ENCODE data around the gene TSPAN13. TPM values are rescaled to one million over a fixed set of nuclear protein-coding genes. Genes with fewer than 3 reads are reported as not detected.

Gene TSPAN13
- total RNA-seq, 1 donor from 2014 or later = 36.7 TPM

- H3K36me3 Mint-ChIP-seq (ENCODE audit: low read depth) = no peaks in the 10 kb centered on the region
- H3K27ac Mint-ChIP-seq (ENCODE audit: unreplicated experiment) = peak overlapping the region; percentile 57
These were observed 8.9 kb upstream of the TSPAN13 start for GRCh38 chr7:16744518-16745250.

GRCh38 chr7:16745645-16746044 is 7.9 kb upstream of the TSPAN13 start:
- H3K27me3 Mint-ChIP-seq (ENCODE audit: low read depth) = no peaks in the 10 kb centered on the region
- peaks cover 36% of the 10 kb centered on the region for H3K4me1 Mint-ChIP-seq
- H3K4me3 Mint-ChIP-seq = no peak overlapping the region
- no peak for TF ChIP-seq CTCF (conservative IDR thresholded peaks at IDR 0.05)
- H3K36me3 Mint-ChIP-seq (ENCODE audit: low read depth) = no peaks in the 10 kb centered on the region
- DNase-seq (ENCODE audit: low read depth, low spot score) = no peak
- H3K27ac Mint-ChIP-seq (ENCODE audit: unreplicated experiment) = no peak overlapping the region
- no peaks in the 10 kb centered on the region for H3K9me3 Mint-ChIP-seq

More at GRCh38 chr7:16744518-16745250, 8.9 kb upstream of the TSPAN13 start:
- Mint-ChIP-seq H3K27me3 (ENCODE audit: low read depth) (no peaks in the 10 kb centered on the region), H3K9me3 (no peaks in the 10 kb centered on the region), H3K4me3 (no peak overlapping the region), H3K4me1 (peaks cover 36% of the 10 kb centered on the region)
- no peak for TF ChIP-seq CTCF (conservative IDR thresholded peaks at IDR 0.05)
- DNase-seq (ENCODE audit: low read depth, low spot score) = no peak

GRCh38 chr7:16747102-16747501 is 6.5 kb upstream of the TSPAN13 start:
- DNase-seq (ENCODE audit: low read depth, low spot score) = no peak
- Mint-ChIP-seq H3K27ac (ENCODE audit: unreplicated experiment) (no peak overlapping the region), H3K36me3 (ENCODE audit: low read depth) (no peaks in the 10 kb centered on the region), H3K4me1 (peaks cover 36% of the 10 kb centered on the region), H3K27me3 (ENCODE audit: low read depth) (peaks cover 4% of the 10 kb centered on the region), H3K4me3 (no peak overlapping the region), H3K9me3 (no peaks in the 10 kb centered on the region)
- TF ChIP-seq CTCF (conservative IDR thresholded peaks at IDR 0.05) = no peak

GRCh38 chr7:16753932-16754855 is 639 bp downstream of the TSPAN13 start:
- DNase-seq (ENCODE audit: low read depth, low spot score) = peak; percentile 59
- peaks cover 5% of the 10 kb centered on the region for H3K27me3 Mint-ChIP-seq (ENCODE audit: low read depth)
- H3K36me3 Mint-ChIP-seq (ENCODE audit: low read depth) = peaks cover 5% of the 10 kb centered on the region
- H3K4me1 Mint-ChIP-seq = peaks cover 24% of the 10 kb centered on the region
- peak overlapping the region; percentile 92 for H3K27ac Mint-ChIP-seq (ENCODE audit: unreplicated experiment)
- peak overlapping the region; percentile 89 for H3K4me3 Mint-ChIP-seq
- no peak for TF ChIP-seq CTCF (conservative IDR thresholded peaks at IDR 0.05)
- no peaks in the 10 kb centered on the region for H3K9me3 Mint-ChIP-seq

GRCh38 chr7:16754856-16755317 is 1.3 kb downstream of the TSPAN13 start:
- TF ChIP-seq CTCF (conservative IDR thresholded peaks at IDR 0.05) = no peak
- peak overlapping the region; percentile 92 for H3K27ac Mint-ChIP-seq (ENCODE audit: unreplicated experiment)
- H3K4me1 Mint-ChIP-seq = peaks cover 24% of the 10 kb centered on the region
- peaks cover 5% of the 10 kb centered on the region for H3K27me3 Mint-ChIP-seq (ENCODE audit: low read depth)
- peak overlapping the region; percentile 89 for H3K4me3 Mint-ChIP-seq
- peaks cover 7% of the 10 kb centered on the region for H3K36me3 Mint-ChIP-seq (ENCODE audit: low read depth)
- no peaks in the 10 kb centered on the region for H3K9me3 Mint-ChIP-seq
- DNase-seq (ENCODE audit: low read depth, low spot score) = no peak
